Activated naive CD8-positive, alpha-beta T cell treated with anti-CD3 and anti-CD28 coated beads for 36 hours (primary cell): ENCODE measurements around the gene ETS1. TPM values are rescaled to one million over a fixed set of nuclear protein-coding genes. Genes with fewer than 3 reads are reported as not detected.

Source experiments
- DNase-seq: peaks from one replicate; pipeline ENCODE4 v3.0.0; 2021
- H3K27ac Mint-ChIP-seq: one replicate; pipeline ENCODE4 v1.8.0; 2022; ENCODE audit warnings: mild to moderate bottlenecking, moderate library complexity, mixed read lengths
- H3K27me3 Mint-ChIP-seq: one replicate; pipeline ENCODE4 v1.8.0; 2022; ENCODE audit warnings: mild to moderate bottlenecking, mixed read lengths
- H3K36me3 Mint-ChIP-seq: one replicate; pipeline ENCODE4 v1.8.0; 2021; ENCODE audit warnings: mild to moderate bottlenecking, mixed read lengths
- H3K4me1 Mint-ChIP-seq: one replicate; pipeline ENCODE4 v1.8.0; 2021; ENCODE audit warnings: mixed read lengths
- H3K4me3 Mint-ChIP-seq: one replicate; pipeline ENCODE4 v1.8.0; 2022; ENCODE audit warnings: mild to moderate bottlenecking, moderate library complexity, mixed read lengths
- H3K9me3 Mint-ChIP-seq: one replicate; pipeline ENCODE4 v1.8.0; 2022; ENCODE audit warnings: mixed read lengths
- total RNA-seq, 2 experiments: library from RNA; stranded (reverse); gene quantifications; one replicate each; pipeline ENCODE4 v1.2.3, GENCODE V29; 2021

The ETS1 gene
- total RNA-seq, 2 experiments from 2014 or later: 426 to 430 TPM

DNA sequence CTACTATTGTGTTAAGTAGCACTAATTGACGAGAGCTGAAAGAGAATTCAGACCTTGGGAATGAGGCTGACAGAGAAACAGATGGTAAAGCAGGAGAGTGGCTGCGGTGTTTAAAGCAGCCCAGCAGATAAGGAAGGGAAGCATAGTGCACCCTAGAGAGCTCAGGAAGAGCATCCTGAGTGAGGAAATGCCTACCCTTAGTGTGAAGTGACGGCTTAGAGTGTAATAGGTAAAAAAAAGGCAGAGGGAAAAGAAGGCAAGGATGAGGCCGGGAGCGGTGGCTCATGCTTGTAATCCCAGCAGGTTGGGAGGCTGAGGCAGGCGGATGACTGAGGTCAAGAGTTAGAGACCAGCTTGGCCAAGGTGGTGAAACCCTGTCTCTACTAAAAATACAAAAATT is 22.4 kb upstream of the ETS1 start:
- Mint-ChIP-seq H3K4me1 (peaks cover 54% of the 10 kb centered on the region), H3K4me3 (peak overlapping the region; percentile 44), H3K27me3 (no peaks in the 10 kb centered on the region), H3K9me3 (peaks cover 1% of the 10 kb centered on the region), H3K27ac (peak overlapping the region; percentile 80), H3K36me3 (peaks cover 4% of the 10 kb centered on the region)
- DNase-seq: no peak

DNA sequence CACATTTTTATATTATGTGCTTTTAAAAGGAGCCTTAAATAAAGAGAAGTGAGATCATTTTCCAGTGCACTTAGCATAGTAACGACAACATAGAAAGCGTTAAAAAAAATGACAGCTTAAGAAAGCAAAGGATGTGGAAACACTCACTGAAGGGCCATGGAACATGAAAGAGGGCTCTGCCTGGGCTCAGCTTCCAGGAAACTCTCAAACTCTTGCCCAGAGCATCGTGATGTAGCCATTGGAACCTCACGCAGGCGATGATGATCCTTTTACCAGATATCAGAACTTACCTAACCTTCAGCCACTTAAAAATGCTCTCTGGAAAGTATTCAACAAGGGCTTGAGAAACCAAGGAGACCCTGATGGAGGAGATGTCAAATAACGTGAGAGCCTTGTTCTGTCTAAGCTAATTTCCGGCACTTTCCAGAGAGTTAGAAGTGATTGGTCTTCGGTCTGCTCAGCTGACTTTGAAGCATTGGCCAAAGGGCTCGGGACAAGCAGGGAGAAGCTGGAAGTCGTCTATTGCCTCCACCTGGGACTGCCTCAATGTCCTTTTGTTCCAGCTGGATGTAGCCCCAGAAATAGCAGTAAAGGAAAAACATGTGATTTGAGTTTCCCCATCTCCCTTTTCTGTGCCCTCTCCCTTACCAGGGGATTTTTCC is 21.5 kb upstream of the ETS1 start:
- no peak overlapping the region for H3K4me3 Mint-ChIP-seq
- peak overlapping the region; percentile 86 for H3K27ac Mint-ChIP-seq

GRCh38 chr11:128607819-128608218 is 20.5 kb upstream of the ETS1 start:
- Mint-ChIP-seq H3K36me3 (peaks cover 4% of the 10 kb centered on the region), H3K4me3 (no peak overlapping the region), H3K4me1 (peaks cover 60% of the 10 kb centered on the region), H3K27ac (no peak overlapping the region), H3K9me3 (peaks cover 1% of the 10 kb centered on the region), H3K27me3 (no peaks in the 10 kb centered on the region)
- DNase-seq: no peak

More for the DNA sequence above, 21.5 kb upstream of the ETS1 start:
- no peak for DNase-seq
- Mint-ChIP-seq H3K4me1 (peaks cover 56% of the 10 kb centered on the region), H3K27me3 (no peaks in the 10 kb centered on the region), H3K36me3 (peaks cover 4% of the 10 kb centered on the region), H3K9me3 (peaks cover 1% of the 10 kb centered on the region)

DNA sequence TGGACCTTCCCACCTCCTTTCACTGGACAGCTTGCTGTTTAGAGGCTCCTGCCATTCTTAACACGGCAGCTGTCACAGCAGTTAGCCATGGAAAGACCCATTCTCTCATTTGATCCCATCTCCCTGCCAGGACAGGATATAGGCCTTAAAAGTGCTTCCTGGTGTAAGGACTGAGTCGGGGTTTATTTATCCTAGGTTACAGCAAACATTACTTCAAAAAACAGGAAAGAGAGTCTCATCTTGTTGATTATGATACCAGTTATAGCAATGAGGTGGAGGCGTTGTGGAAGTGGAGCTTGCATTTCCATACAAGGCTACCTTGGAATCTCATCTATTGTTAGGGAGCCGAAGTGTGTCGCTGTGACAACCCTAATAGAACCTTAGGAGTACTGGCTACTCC is 17.4 kb upstream of the ETS1 start:
- peaks cover 2% of the 10 kb centered on the region for H3K36me3 Mint-ChIP-seq
- DNase-seq: no peak
- no peak overlapping the region for H3K27ac Mint-ChIP-seq
- H3K4me1 Mint-ChIP-seq: peaks cover 43% of the 10 kb centered on the region
- no peaks in the 10 kb centered on the region for H3K9me3 Mint-ChIP-seq
- no peaks in the 10 kb centered on the region for H3K27me3 Mint-ChIP-seq
- H3K4me3 Mint-ChIP-seq: no peak overlapping the region

GRCh38 chr11:128603752-128604414 is 16.5 kb upstream of the ETS1 start:
- DNase-seq: no peak
- Mint-ChIP-seq H3K4me3 (no peak overlapping the region), H3K9me3 (no peaks in the 10 kb centered on the region), H3K27ac (no peak overlapping the region), H3K27me3 (no peaks in the 10 kb centered on the region), H3K36me3 (peaks cover 3% of the 10 kb centered on the region), H3K4me1 (peaks cover 41% of the 10 kb centered on the region)

GRCh38 chr11:128603003-128603696 is 15.8 kb upstream of the ETS1 start:
- Mint-ChIP-seq H3K27ac (no peak overlapping the region), H3K4me1 (peaks cover 39% of the 10 kb centered on the region), H3K9me3 (no peaks in the 10 kb centered on the region), H3K27me3 (no peaks in the 10 kb centered on the region), H3K36me3 (peaks cover 3% of the 10 kb centered on the region), H3K4me3 (no peak overlapping the region)
- DNase-seq: no peak

DNA sequence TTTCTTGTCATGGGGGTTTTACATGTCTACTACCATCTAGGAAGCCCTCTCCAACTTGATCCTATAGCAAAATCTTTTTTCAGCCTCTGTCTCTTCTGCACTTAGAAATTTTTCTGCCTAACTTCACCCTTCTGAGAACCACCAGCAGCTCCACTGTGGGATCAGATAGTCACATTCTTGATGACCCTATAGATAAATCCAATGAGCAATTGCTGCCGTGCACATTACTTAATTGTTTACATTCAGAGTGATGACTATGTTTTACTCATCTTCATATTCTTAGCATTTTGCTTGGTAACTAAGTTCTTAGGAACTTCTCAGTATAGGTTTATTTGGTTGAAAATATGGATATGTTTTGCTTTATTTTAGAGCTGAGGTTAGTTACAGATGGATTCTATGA is 12.4 kb upstream of the ETS1 start:
- peaks cover 44% of the 10 kb centered on the region for H3K4me1 Mint-ChIP-seq
- H3K4me3 Mint-ChIP-seq: no peak overlapping the region
- H3K27me3 Mint-ChIP-seq: no peaks in the 10 kb centered on the region
- no peak overlapping the region for H3K27ac Mint-ChIP-seq
- no peaks in the 10 kb centered on the region for H3K9me3 Mint-ChIP-seq
- peaks cover 1% of the 10 kb centered on the region for H3K36me3 Mint-ChIP-seq
- no peak for DNase-seq

DNA sequence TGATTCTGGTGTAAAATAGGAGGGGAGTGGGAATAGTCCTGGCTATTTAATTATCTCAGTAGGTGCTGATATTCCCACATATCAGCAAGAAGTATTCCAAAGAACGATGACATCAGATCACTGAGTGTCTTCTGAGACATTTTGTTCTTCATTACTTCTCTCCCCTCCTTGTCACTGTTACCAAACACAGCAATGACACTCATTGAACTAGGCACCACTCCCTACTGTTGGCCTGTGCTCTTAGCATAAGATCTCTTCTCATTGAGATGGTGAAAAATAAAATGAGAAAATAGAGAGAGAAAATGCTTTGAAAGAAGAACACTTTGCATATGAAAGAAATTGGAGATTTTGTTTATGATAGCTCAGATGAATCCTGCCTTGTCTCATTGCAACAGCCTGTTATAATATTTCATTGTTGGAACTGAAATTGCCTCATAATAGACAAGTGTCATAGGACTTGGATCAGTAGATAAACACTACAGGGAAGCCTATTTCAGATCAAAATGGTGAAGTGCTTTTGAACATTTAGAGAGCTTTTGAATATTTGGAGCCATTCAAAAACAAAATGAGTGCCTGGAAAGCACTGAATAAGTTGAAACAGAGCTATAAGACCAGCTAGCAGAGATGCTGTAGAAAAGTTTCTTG is 11.3 kb upstream of the ETS1 start:
- no peaks in the 10 kb centered on the region for H3K27me3 Mint-ChIP-seq
- no peaks in the 10 kb centered on the region for H3K9me3 Mint-ChIP-seq
- H3K4me3 Mint-ChIP-seq: no peak overlapping the region
- H3K4me1 Mint-ChIP-seq: peaks cover 39% of the 10 kb centered on the region
- peaks cover 1% of the 10 kb centered on the region for H3K36me3 Mint-ChIP-seq
- DNase-seq: no peak
- no peak overlapping the region for H3K27ac Mint-ChIP-seq

- peaks cover 38% of the 10 kb centered on the region for H3K4me1 Mint-ChIP-seq
- no peak overlapping the region for H3K27ac Mint-ChIP-seq
- peaks cover 1% of the 10 kb centered on the region for H3K36me3 Mint-ChIP-seq
- DNase-seq: no peak
- no peaks in the 10 kb centered on the region for H3K27me3 Mint-ChIP-seq
- H3K4me3 Mint-ChIP-seq: no peak overlapping the region
- no peaks in the 10 kb centered on the region for H3K9me3 Mint-ChIP-seq
These were observed 10.7 kb upstream of the ETS1 start for GRCh38 chr11:128598096-128598495.

GRCh38 chr11:128597209-128597608 is 9.9 kb upstream of the ETS1 start:
- H3K4me3 Mint-ChIP-seq: no peak overlapping the region
- no peak overlapping the region for H3K27ac Mint-ChIP-seq
- peaks cover 1% of the 10 kb centered on the region for H3K36me3 Mint-ChIP-seq
- no peaks in the 10 kb centered on the region for H3K27me3 Mint-ChIP-seq
- no peak for DNase-seq
- H3K4me1 Mint-ChIP-seq: peaks cover 33% of the 10 kb centered on the region
- H3K9me3 Mint-ChIP-seq: no peaks in the 10 kb centered on the region

- Mint-ChIP-seq H3K4me1 (peaks cover 31% of the 10 kb centered on the region), H3K27ac (no peak overlapping the region), H3K4me3 (no peak overlapping the region), H3K27me3 (no peaks in the 10 kb centered on the region), H3K9me3 (no peaks in the 10 kb centered on the region), H3K36me3 (peaks cover 1% of the 10 kb centered on the region)
- no peak for DNase-seq
These were observed 8.9 kb upstream of the ETS1 start for GRCh38 chr11:128596250-128596649.

DNA sequence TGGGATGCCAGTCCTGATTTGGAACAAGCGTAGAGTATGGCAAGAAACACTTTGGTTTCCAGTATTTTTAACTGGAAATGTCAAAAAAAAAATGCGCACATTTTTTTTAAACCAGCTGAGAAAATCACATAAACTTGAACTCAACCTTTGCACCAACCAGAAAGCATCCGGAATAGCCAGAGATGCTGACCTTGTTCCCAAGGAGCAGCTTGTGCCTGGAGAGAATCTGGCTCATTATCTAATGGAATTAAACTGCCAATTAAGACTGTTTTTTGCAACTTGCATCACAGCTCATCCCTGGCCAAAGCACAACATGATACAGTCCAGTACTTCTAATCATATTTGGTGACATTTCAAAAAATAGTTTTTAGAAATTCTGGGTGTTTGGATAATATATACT is 8.4 kb upstream of the ETS1 start:
- Mint-ChIP-seq H3K27me3 (no peaks in the 10 kb centered on the region), H3K4me1 (peaks cover 33% of the 10 kb centered on the region), H3K9me3 (no peaks in the 10 kb centered on the region), H3K4me3 (no peak overlapping the region), H3K27ac (no peak overlapping the region), H3K36me3 (peaks cover 1% of the 10 kb centered on the region)
- no peak for DNase-seq

DNA sequence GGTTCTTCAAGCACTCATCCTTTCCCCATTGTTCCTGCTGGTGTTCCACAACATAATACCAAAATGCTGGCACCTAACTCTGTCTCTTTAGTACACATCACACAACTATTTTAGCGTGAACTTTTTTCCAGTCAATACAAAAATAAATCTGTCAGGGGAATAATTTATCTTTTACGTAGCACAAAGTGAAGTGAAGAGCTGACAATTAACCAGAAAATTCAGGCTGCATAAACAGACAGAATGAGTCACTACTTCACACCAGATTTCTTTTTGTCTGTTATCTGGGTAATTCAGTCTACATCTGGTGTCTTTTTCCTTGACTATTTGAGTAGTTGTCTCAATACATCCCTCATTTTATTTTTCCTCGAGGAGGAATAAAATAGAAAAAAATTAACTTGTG is 7.9 kb upstream of the ETS1 start:
- Mint-ChIP-seq H3K27me3 (no peaks in the 10 kb centered on the region), H3K27ac (no peak overlapping the region), H3K36me3 (peaks cover 1% of the 10 kb centered on the region), H3K9me3 (peaks cover 1% of the 10 kb centered on the region), H3K4me3 (no peak overlapping the region), H3K4me1 (peaks cover 33% of the 10 kb centered on the region)
- DNase-seq: no peak

DNA sequence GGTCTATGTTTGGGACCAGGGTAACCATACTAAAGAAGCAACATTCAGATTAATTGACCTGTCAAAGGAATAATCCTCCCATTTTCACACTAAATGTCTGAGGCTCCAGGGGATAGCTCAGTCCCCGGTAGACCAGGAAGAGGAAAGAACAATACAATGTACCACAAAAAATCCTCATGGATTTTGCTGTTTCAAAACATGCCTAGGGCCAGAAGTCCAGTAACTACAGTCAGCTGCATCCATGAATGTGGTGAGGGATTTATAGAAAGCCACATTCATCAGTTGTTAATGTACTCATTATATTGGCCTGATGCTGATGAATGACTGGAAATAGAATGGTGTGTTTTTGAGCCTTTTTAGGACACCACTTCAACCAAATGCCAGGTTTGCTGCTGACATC is 6.9 kb upstream of the ETS1 start:
- no peak for DNase-seq
- H3K36me3 Mint-ChIP-seq: no peaks in the 10 kb centered on the region
- H3K27me3 Mint-ChIP-seq: no peaks in the 10 kb centered on the region
- H3K27ac Mint-ChIP-seq: no peak overlapping the region
- no peak overlapping the region for H3K4me3 Mint-ChIP-seq
- peaks cover 3% of the 10 kb centered on the region for H3K9me3 Mint-ChIP-seq
- peaks cover 31% of the 10 kb centered on the region for H3K4me1 Mint-ChIP-seq

DNA sequence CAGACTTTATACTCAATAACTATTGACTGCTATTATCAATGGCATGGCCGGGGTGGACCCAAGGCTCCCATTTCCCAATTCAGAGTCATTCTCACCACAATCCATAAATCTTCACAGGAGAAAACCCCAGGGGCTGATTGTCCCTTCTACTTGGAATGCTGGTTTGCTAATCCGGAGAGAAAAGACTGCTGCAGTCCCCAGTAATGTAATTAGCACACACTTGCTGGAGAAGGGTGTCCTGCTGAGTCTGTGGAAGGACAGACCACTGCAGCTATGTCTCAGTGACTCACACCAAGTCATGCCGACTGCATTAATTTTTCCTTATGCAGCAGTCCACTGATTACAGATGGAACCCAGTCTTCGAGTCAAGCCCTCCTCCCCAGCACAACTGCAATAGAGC is 5.9 kb upstream of the ETS1 start:
- no peak overlapping the region for H3K27ac Mint-ChIP-seq
- peaks cover 3% of the 10 kb centered on the region for H3K9me3 Mint-ChIP-seq
- DNase-seq: no peak
- H3K4me3 Mint-ChIP-seq: no peak overlapping the region
- no peaks in the 10 kb centered on the region for H3K27me3 Mint-ChIP-seq
- no peaks in the 10 kb centered on the region for H3K36me3 Mint-ChIP-seq
- H3K4me1 Mint-ChIP-seq: peaks cover 24% of the 10 kb centered on the region
